ENCODE measurements around the gene POLQ.
A peak's percentile ranks its signal among the peaks of the same experiment; 100 is the strongest.

POLQ gene

GRCh38 chr3:121552797-121553196, 7.0 kb upstream of the POLQ start:
- TF ChIP-seq SPI1 (IDR thresholded peaks at IDR 0.05; ENCODE audit: borderline replicate concordance, low read depth) (no peak), POLR2AphosphoS5 (IDR thresholded peaks at IDR 0.05; ENCODE audit: low read depth) (no peak), REST (IDR thresholded peaks at IDR 0.05; ENCODE audit: insufficient replicate concordance, low read depth) (no peak), GABPA (IDR thresholded peaks at IDR 0.05; ENCODE audit: low read depth) (no peak), CTCF (IDR thresholded peaks at IDR 0.05; ENCODE audit: insufficient read depth, low read length) (no peak)

GRCh38 chr3:121552379-121552778, 6.6 kb upstream of the POLQ start:
- TF ChIP-seq SPI1 (IDR thresholded peaks at IDR 0.05; ENCODE audit: borderline replicate concordance, low read depth) (no peak), GABPA (IDR thresholded peaks at IDR 0.05; ENCODE audit: low read depth) (no peak), CTCF (IDR thresholded peaks at IDR 0.05; ENCODE audit: insufficient read depth, low read length) (no peak), POLR2AphosphoS5 (IDR thresholded peaks at IDR 0.05; ENCODE audit: low read depth) (no peak), REST (IDR thresholded peaks at IDR 0.05; ENCODE audit: insufficient replicate concordance, low read depth) (no peak)
- H3K4me3 ChIP-seq (replicated peaks; ENCODE audit: insufficient read depth, low read length): no peak overlapping the region
- DNase-seq (ENCODE audit: low read depth in 1 of 2, low spot score in 1 of 2): no peak
- no peak overlapping the region for H3K27ac ChIP-seq (replicated peaks)
- H3K27me3 ChIP-seq (ENCODE audit: insufficient read depth, poor library complexity, severe bottlenecking): no peaks in the 10 kb centered on the region

More at GRCh38 chr3:121552797-121553196, 7.0 kb upstream of the POLQ start:
- no peaks in the 10 kb centered on the region for H3K27me3 ChIP-seq (ENCODE audit: insufficient read depth, poor library complexity, severe bottlenecking)
- no peak overlapping the region for H3K4me3 ChIP-seq (replicated peaks; ENCODE audit: insufficient read depth, low read length)
- DNase-seq (ENCODE audit: low read depth in 1 of 2, low spot score in 1 of 2): no peak
- no peak overlapping the region for H3K27ac ChIP-seq (replicated peaks)

- Histone ChIP-seq H3K4me3 (replicated peaks; ENCODE audit: insufficient read depth, low read length) (peak overlapping the region; percentile 79), H3K27ac (replicated peaks) (peak overlapping the region; percentile 85), H3K27me3 (ENCODE audit: insufficient read depth, poor library complexity, severe bottlenecking) (no peaks in the 10 kb centered on the region)
- no peak for DNase-seq (ENCODE audit: low read depth in 1 of 2, low spot score in 1 of 2)
- TF ChIP-seq CTCF (IDR thresholded peaks at IDR 0.05; ENCODE audit: insufficient read depth, low read length): no peak
- TF ChIP-seq GABPA (IDR thresholded peaks at IDR 0.05; ENCODE audit: low read depth): no peak
- TF ChIP-seq POLR2AphosphoS5 (IDR thresholded peaks at IDR 0.05; ENCODE audit: low read depth): no peak
- TF ChIP-seq REST (IDR thresholded peaks at IDR 0.05; ENCODE audit: insufficient replicate concordance, low read depth): no peak
- TF ChIP-seq SPI1 (IDR thresholded peaks at IDR 0.05; ENCODE audit: borderline replicate concordance, low read depth): no peak
Observed at GRCh38 chr3:121545049-121545573, 677 bp downstream of the POLQ start.

Measured in HL-60 (cell line).